ENCODE measurements around the gene UNK. TPM values are rescaled to one million over a fixed set of nuclear protein-coding genes. Genes with fewer than 3 reads are reported as not detected.

The UNK gene
- total and polyA plus RNA-seq, 2 donors (not counting 3 experiments of a cell fraction or from before 2014, with no cell fraction given), result 18.0 to 23.2 TPM

GRCh38 chr17:75808905-75809621 is 24.5 kb downstream of the UNK start:
- intact Hi-C loops (cut with micrococcal nuclease) (no loop called here), dilution Hi-C loops (cut with MboI; ENCODE audit: extremely low pct_ligation_motif_present, low sequenced_read_pairs) (no loop called here)
- Histone ChIP-seq H3K9me1 (replicated peaks; ENCODE audit: control insufficient read depth, extremely low read depth, insufficient read depth, low read length) (no peaks in the 10 kb centered on the region), H4K20me1 (replicated peaks; ENCODE audit: control insufficient read depth, extremely low read depth, insufficient read depth, low read length) (no peaks in the 10 kb centered on the region), H3K27ac (ENCODE audit: insufficient read depth, low read depth, low read length) (no peak overlapping the region), H3K36me3 (ENCODE audit: control insufficient read depth in 2 of 2, extremely low read depth in 1 of 2, insufficient read depth in 2 of 2, low read length in 2 of 2) (peaks cover 0 to 30% of the 10 kb centered on the region in 2 experiments), H3K9ac (replicated peaks; ENCODE audit: extremely low read depth, insufficient read depth, low read length) (no peak overlapping the region), H3K4me3 (replicated peaks in 1 of 3; ENCODE audit: insufficient read depth in 1 of 3, low read depth in 1 of 3, low read length in 3 of 3) (no peak overlapping the region), H3K27me3 (ENCODE audit: control insufficient read depth in 2 of 2, insufficient read depth in 2 of 2, low read length in 2 of 2) (no peaks in the 10 kb centered on the region), H3K4me2 (ENCODE audit: insufficient read depth, low read length) (no peak overlapping the region), H3K79me2 (ENCODE audit: control insufficient read depth, insufficient read depth, low read length) (no peaks in the 10 kb centered on the region), H3K9me3 (replicated peaks; ENCODE audit: control insufficient read depth, insufficient read depth, low read length) (no peaks in the 10 kb centered on the region), H3K4me1 (ENCODE audit: control insufficient read depth, extremely low read depth, insufficient read depth, low read length) (no peaks in the 10 kb centered on the region), H2AFZ (ENCODE audit: low read depth, low read length) (no peak overlapping the region)
- POLR2A ChIA-PET, result no interaction called here
- no TSS peak for BruUV-seq (replicated peaks)
- CTCF ChIA-PET, result interaction anchor here (1.3 to 1.7 kb wide), 2 partner anchors 21 to 29 kb away, joined by 4 to 7 read pairs; no protein-coding TSS in a partner anchor
- DNase-seq (ENCODE audit: low read depth, low spot score) (no peak), FAIRE-seq (no peak)
- TF ChIP-seq FOS (IDR thresholded peaks at IDR 0.05; ENCODE audit: borderline replicate concordance, insufficient read depth, low read length), result no peak
- TF ChIP-seq POLR2A (IDR thresholded peaks at IDR 0.05; ENCODE audit: low read depth, low read length), result no peak
- TF ChIP-seq JUN (IDR thresholded peaks at IDR 0.05; ENCODE audit: borderline replicate concordance, insufficient read depth, insufficient read length, low read depth), result no peak
- TF ChIP-seq, protein P1, sequence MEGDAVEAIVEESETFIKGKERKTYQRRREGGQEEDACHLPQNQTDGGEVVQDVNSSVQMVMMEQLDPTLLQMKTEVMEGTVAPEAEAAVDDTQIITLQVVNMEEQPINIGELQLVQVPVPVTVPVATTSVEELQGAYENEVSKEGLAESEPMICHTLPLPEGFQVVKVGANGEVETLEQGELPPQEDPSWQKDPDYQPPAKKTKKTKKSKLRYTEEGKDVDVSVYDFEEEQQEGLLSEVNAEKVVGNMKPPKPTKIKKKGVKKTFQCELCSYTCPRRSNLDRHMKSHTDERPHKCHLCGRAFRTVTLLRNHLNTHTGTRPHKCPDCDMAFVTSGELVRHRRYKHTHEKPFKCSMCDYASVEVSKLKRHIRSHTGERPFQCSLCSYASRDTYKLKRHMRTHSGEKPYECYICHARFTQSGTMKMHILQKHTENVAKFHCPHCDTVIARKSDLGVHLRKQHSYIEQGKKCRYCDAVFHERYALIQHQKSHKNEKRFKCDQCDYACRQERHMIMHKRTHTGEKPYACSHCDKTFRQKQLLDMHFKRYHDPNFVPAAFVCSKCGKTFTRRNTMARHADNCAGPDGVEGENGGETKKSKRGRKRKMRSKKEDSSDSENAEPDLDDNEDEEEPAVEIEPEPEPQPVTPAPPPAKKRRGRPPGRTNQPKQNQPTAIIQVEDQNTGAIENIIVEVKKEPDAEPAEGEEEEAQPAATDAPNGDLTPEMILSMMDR (IDR thresholded peaks at IDR 0.05; ENCODE audit: extremely low read depth in 1 of 2, insufficient read depth in 1 of 2, low read depth in 1 of 2, low read length in 2 of 2), result no peak
- TF ChIP-seq MAX (IDR thresholded peaks at IDR 0.05; ENCODE audit: insufficient read depth, insufficient read length), result no peak
- no peak for TF ChIP-seq POLR2AphosphoS5 (IDR thresholded peaks at IDR 0.05; ENCODE audit: insufficient read depth, low read depth, low read length)
- TF ChIP-seq EZH2 (IDR thresholded peaks at IDR 0.05; ENCODE audit: borderline replicate concordance, low read depth, low read length, severe bottlenecking), result no peak
- no peak for TF ChIP-seq GATA2 (IDR thresholded peaks at IDR 0.05; ENCODE audit: insufficient read depth, insufficient read length, low read depth, low read length)
- TF ChIP-seq MYC (IDR thresholded peaks at IDR 0.05; ENCODE audit: low read depth, low read length), result no peak
